IMR-90 (cell line): ENCODE measurements around the gene EPS8. TPM values are rescaled to one million over a fixed set of nuclear protein-coding genes. Genes with fewer than 3 reads are reported as not detected.

ENCODE experiments used
- ATAC-seq: fragments of 200-7000 bp; cut with Tn5 transposase; 2 replicates; pipeline ENCODE4 v1.9.1; 2020; ENCODE audit warnings: low read depth, mild to moderate bottlenecking, moderate library complexity
- BruUV-seq: library from RNA; stranded (reverse); fragments of 400-500 nt; replicated peaks from 2 replicates; lab custom pipeline; 2021; lab: Mats Ljungman, UMichigan
- CTCF ChIA-PET: fragments of 300-600 bp; formaldehyde crosslinking; extraction: SDS; loops from one replicate; lab custom pipeline; 2021; ENCODE audit warnings: antibody characterized with exemption; lab: Yijun Ruan, JAX
- POLR2A ChIA-PET: fragments of 300-600 bp; sonication (Branson Sonifier 250); formaldehyde crosslinking; loops from one replicate; lab custom pipeline; 2022; ENCODE audit warnings: antibody characterized with exemption; ENCODE audit not compliant: unreplicated experiment; lab: Charles Lee
- DNase-seq: peaks from one replicate; pipeline ENCODE4 v3.0.0; 2013
- H2AFZ ChIP-seq: replicated peaks from 2 replicates; pipeline ENCODE3; 2013; ENCODE audit warnings: low read length, mild to moderate bottlenecking; ENCODE audit not compliant: poor library complexity
- H2AK5ac ChIP-seq: 2 replicates; pipeline ENCODE4 v1.6.1; 2013; ENCODE audit warnings: low read depth, low read length, inconsistent platforms
- H2AK9ac ChIP-seq: replicated peaks from 2 replicates; pipeline ENCODE3; 2013; ENCODE audit warnings: mild to moderate bottlenecking, low read depth, low read length, moderate library complexity; ENCODE audit not compliant: poor library complexity
- H2BK120ac ChIP-seq: 2 replicates; pipeline ENCODE4 v1.6.1; 2013; ENCODE audit warnings: low read depth, low read length, inconsistent platforms
- H2BK15ac ChIP-seq: 3 replicates; pipeline ENCODE4 v1.6.1; 2013; ENCODE audit warnings: low read depth, low read length, inconsistent platforms
- H2BK20ac ChIP-seq: 2 replicates; pipeline ENCODE4 v1.6.1; 2013; ENCODE audit warnings: low read depth, mild to moderate bottlenecking, inconsistent platforms, low read length, moderate library complexity
- H2BK5ac ChIP-seq: 2 replicates; pipeline ENCODE4 v1.6.1; 2013; ENCODE audit warnings: mild to moderate bottlenecking, low read depth, low read length, inconsistent platforms; ENCODE audit not compliant: poor library complexity, severe bottlenecking
- H3K14ac ChIP-seq: replicated peaks from 2 replicates; pipeline ENCODE4 v1.6.1; 2013; ENCODE audit warnings: low read depth, low read length, inconsistent platforms
- H3K18ac ChIP-seq: 2 replicates; pipeline ENCODE4 v1.6.1; 2013; ENCODE audit warnings: low read depth, low read length, control low read depth
- H3K23ac ChIP-seq: 2 replicates; pipeline ENCODE4 v1.6.1; 2013; ENCODE audit warnings: low read depth, low read length, inconsistent platforms
- H3K27ac ChIP-seq: 2 replicates; pipeline ENCODE4 v1.5.1; 2013; ENCODE audit warnings: mild to moderate bottlenecking, control low read depth, low read length; ENCODE audit not compliant: insufficient read depth
- H3K27me3 ChIP-seq: 2 replicates; pipeline ENCODE4 v1.6.1; 2013; ENCODE audit warnings: low read length; ENCODE audit not compliant: control insufficient read depth, insufficient read depth
- H3K36me3 ChIP-seq: 2 replicates; pipeline ENCODE4 v1.6.1; 2013; ENCODE audit warnings: low read length, mixed read lengths; ENCODE audit not compliant: control insufficient read depth, insufficient read depth
- H3K4ac ChIP-seq: 2 replicates; pipeline ENCODE4 v1.6.1; 2013; ENCODE audit warnings: low read depth, low read length, inconsistent platforms
- H3K4me1 ChIP-seq: 2 replicates; pipeline ENCODE4 v1.6.1; 2013; ENCODE audit warnings: low read length, mixed read lengths; ENCODE audit not compliant: control insufficient read depth, insufficient read depth
- H3K4me2 ChIP-seq: 2 replicates; pipeline ENCODE4 v1.6.1; 2013; ENCODE audit warnings: low read depth, mild to moderate bottlenecking, control low read depth, low read length, moderate library complexity
- H3K4me3 ChIP-seq: 2 replicates; pipeline ENCODE4 v1.5.1; 2013; ENCODE audit warnings: low read depth, mild to moderate bottlenecking, control low read depth, low read length, moderate library complexity; ENCODE audit not compliant: insufficient read depth
- H3K56ac ChIP-seq: 2 replicates; pipeline ENCODE4 v1.6.1; 2013; ENCODE audit warnings: low read length, inconsistent platforms; ENCODE audit not compliant: insufficient read depth; ENCODE audit errors: extremely low read depth
- H3K79me1 ChIP-seq, 2 experiments: 2 replicates each; pipeline ENCODE4 v1.6.1; 2013; ENCODE audit warnings: low read length in 2 of 2, inconsistent platforms in 1 of 2, low read depth in 1 of 2
- H3K9ac ChIP-seq: 2 replicates; pipeline ENCODE4 v1.6.1; 2013; ENCODE audit warnings: low read depth, low read length, control low read depth
- H3K9me1 ChIP-seq: 2 replicates; pipeline ENCODE4 v1.6.1; 2013; ENCODE audit warnings: low read length, inconsistent platforms; ENCODE audit not compliant: insufficient read depth
- H3K9me3 ChIP-seq: 2 replicates; pipeline ENCODE4 v1.6.1; 2013; ENCODE audit warnings: low read length; ENCODE audit not compliant: control insufficient read depth, insufficient read depth
- H4K20me1 ChIP-seq: 2 replicates; pipeline ENCODE4 v1.6.1; 2013; ENCODE audit warnings: low read length, inconsistent platforms; ENCODE audit not compliant: insufficient read depth
- H4K5ac ChIP-seq: 2 replicates; pipeline ENCODE4 v1.6.1; 2013; ENCODE audit warnings: mild to moderate bottlenecking, low read depth, low read length, control low read depth
- H4K8ac ChIP-seq, 2 experiments: 2 replicates each; pipeline ENCODE4 v1.6.1; 2013; ENCODE audit warnings: low read depth in 2 of 2, low read length in 2 of 2, control low read depth in 1 of 2, inconsistent platforms in 1 of 2
- H4K91ac ChIP-seq: 2 replicates; pipeline ENCODE4 v1.6.1; 2013; ENCODE audit warnings: low read depth, low read length, inconsistent platforms; ENCODE audit not compliant: insufficient read depth
- CEBPB ChIP-seq: IDR thresholded peaks from 2 replicates; pipeline ENCODE4 v1.6.1; 2012; ENCODE audit warnings: low read depth, low read length, improper control_type of control experiment
- FOS ChIP-seq: fragments of 150-350 bp; IDR thresholded peaks from 2 replicates; pipeline ENCODE4 v1.6.1; 2016; ENCODE audit warnings: low read depth, low read length
- MAFK ChIP-seq: IDR thresholded peaks from 2 replicates; pipeline ENCODE4 v1.6.1; 2012; ENCODE audit warnings: low read depth, low read length, improper control_type of control experiment
- RAD21 ChIP-seq: IDR thresholded peaks from 2 replicates; pipeline ENCODE4 v1.6.1; 2012; ENCODE audit warnings: low read length, improper control_type of control experiment
- RCOR1 ChIP-seq: IDR thresholded peaks from 2 replicates; pipeline ENCODE4 v1.6.1; 2012; ENCODE audit warnings: mild to moderate bottlenecking, low read length, improper control_type of control experiment; ENCODE audit not compliant: insufficient replicate concordance
- RFX5 ChIP-seq: IDR thresholded peaks from 2 replicates; pipeline ENCODE4 v1.8.0; 2012; ENCODE audit warnings: low read depth, mild to moderate bottlenecking, low read length, moderate library complexity
- SMC3 ChIP-seq: fragments of 150-350 bp; IDR thresholded peaks from 2 replicates; pipeline ENCODE4 v1.6.1; 2016; ENCODE audit warnings: low read depth, mild to moderate bottlenecking, antibody characterized with exemption, low read length, moderate library complexity
- WGBS, 2 experiments: methylation state at CpG; one replicate each; pipeline versions ENCODE4 v1.1.5 to v1.1.7; 2013; ENCODE audit warnings: missing lambda C conversion rate in 2 of 2; ENCODE audit not compliant: insufficient read length in 1 of 2; ENCODE audit errors: extremely low coverage in 2 of 2; 5-methylcytosine and 5-hydroxymethylcytosine counted together
- dilution Hi-C: fragments of 300-500 bp; cut with HindIII; formaldehyde crosslinking; loops from one replicate; pipeline ENCODE4 v1.14.3; 2018; ENCODE audit warnings: low sequenced_read_pairs; ENCODE audit not compliant: unreplicated experiment
- in situ Hi-C: fragments of 300-500 bp; cut with MboI; formaldehyde crosslinking; loops from 3 replicates; pipeline ENCODE4 v1.14.3; 2019; ENCODE audit warnings: low sequenced_read_pairs, inconsistent platforms, mixed read lengths
- intact Hi-C: fragments of 100-400 bp; cut with micrococcal nuclease; formaldehyde crosslinking; loops from 2 replicates; pipeline ENCODE4 v1.10.0; 2022
- polyA plus RNA-seq, 3 experiments: library from polyadenylated mRNA; depleted of rRNA; stranded (reverse); fragments of >200 nt; gene quantifications; 2 replicates each; pipeline ENCODE4 v1.2.3, GENCODE V29; 2012; ENCODE audit warnings: low replicate concordance in 1 of 3
- total RNA-seq: library from RNA; depleted of rRNA; stranded (reverse); fragments of >200 nt; gene quantifications from 2 replicates; pipeline ENCODE4 v1.2.3, GENCODE V29; 2012
- TF ChIP-seq, protein P1 (sequence below): fragments of 150-350 bp; IDR thresholded peaks from 2 replicates; pipeline ENCODE4 v1.6.1; 2016; ENCODE audit warnings: low read depth, mild to moderate bottlenecking, low read length, moderate library complexity, borderline replicate concordance
- TF ChIP-seq, protein P2 (sequence below): fragments of 150-350 bp; IDR thresholded peaks from 2 replicates; pipeline ENCODE4 v1.6.1; 2017; ENCODE audit warnings: mild to moderate bottlenecking, antibody characterized with exemption, low read length, low read depth

The EPS8 gene
- total and polyA plus RNA-seq, 2 of the 4 experiments (the other 2 are of a cell fraction): 45.1 to 104 TPM

DNA sequence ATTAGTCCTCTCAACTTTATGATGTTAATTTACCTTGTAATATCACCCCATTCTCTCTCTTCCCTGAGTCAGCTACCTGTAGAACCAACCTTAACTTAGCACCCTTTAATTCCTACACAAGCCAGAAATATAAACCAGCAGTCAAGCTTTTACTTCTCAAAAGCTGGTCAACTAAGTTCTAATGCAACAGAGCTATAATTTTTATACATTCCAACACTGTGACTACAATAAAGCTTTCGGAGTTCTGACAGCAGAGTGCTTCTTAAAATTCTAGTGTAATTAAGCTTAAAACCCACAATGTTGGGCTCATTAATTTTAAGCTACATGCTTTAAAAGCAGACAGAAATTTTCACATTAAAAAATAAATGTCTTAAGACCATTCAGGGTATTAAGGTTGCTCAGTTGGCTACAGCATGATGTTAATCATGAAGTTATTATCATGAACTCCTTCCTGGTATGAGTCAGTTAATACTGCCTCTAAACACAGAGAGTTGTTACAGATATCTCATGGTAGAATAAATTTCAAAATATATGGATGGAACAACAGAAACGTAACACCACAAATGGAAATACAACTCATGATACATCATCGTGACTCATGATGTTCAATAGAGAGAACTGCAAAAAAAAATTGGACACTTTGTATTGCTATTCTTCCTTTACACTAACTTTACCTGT is 126.7 kb downstream of the EPS8 start (continued):
- no peak for TF ChIP-seq RFX5
- TF ChIP-seq, protein P1, sequence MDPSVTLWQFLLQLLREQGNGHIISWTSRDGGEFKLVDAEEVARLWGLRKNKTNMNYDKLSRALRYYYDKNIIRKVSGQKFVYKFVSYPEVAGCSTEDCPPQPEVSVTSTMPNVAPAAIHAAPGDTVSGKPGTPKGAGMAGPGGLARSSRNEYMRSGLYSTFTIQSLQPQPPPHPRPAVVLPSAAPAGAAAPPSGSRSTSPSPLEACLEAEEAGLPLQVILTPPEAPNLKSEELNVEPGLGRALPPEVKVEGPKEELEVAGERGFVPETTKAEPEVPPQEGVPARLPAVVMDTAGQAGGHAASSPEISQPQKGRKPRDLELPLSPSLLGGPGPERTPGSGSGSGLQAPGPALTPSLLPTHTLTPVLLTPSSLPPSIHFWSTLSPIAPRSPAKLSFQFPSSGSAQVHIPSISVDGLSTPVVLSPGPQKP: no peak
- no peak for TF ChIP-seq SMC3

DNA sequence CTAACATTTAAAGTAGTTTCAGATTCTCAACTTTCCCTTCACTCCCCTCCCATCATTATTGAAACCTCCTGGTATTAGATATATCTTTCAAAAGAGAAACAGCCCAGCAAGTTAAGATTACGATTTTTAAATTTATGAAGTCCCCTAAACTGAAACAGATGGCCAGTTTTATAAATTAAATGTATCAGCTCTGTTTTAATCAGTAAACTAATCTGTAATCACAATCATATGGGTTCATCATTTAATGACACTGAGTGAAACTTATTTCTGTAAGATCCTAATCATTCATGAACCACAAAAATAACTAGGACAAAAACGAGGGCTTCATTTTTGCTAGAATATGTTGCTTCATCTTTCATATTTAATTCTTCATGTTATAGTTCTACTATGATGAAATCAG is 137.8 kb downstream of the EPS8 start:
- DNase-seq (no peak), ATAC-seq (no peak)
- H3K4me2 ChIP-seq: peak overlapping the region; percentile 38; the same call in 1 of the 2 replicates
- H2AK5ac ChIP-seq: no peak overlapping the region
- H3K27ac ChIP-seq: no peak overlapping the region
- H2BK15ac ChIP-seq: no peak overlapping the region
- no peak overlapping the region for H2AFZ ChIP-seq
- H4K8ac ChIP-seq: no peak overlapping the region
- peaks cover 14% of the 10 kb centered on the region for H3K36me3 ChIP-seq
- H3K4me3 ChIP-seq: no peak overlapping the region
- no peak overlapping the region for H3K14ac ChIP-seq
- H3K9ac ChIP-seq: no peak overlapping the region
- no peak overlapping the region for H3K56ac ChIP-seq
- intact Hi-C loops (no loop called here), in situ Hi-C loops (no loop called here), dilution Hi-C loops (no loop called here)
- H2BK5ac ChIP-seq: no peak overlapping the region
- H4K91ac ChIP-seq: no peak overlapping the region
- TF ChIP-seq FOS (no peak), MAFK (no peak), RAD21 (no peak), RCOR1 (no peak), CEBPB (peak; percentile 9; the same call in 1 of the 2 replicates)
- TF ChIP-seq, protein P1: no peak
- TF ChIP-seq, protein P2, sequence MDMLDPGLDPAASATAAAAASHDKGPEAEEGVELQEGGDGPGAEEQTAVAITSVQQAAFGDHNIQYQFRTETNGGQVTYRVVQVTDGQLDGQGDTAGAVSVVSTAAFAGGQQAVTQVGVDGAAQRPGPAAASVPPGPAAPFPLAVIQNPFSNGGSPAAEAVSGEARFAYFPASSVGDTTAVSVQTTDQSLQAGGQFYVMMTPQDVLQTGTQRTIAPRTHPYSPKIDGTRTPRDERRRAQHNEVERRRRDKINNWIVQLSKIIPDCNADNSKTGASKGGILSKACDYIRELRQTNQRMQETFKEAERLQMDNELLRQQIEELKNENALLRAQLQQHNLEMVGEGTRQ: no peak
- H2AK9ac ChIP-seq: no peak overlapping the region
- peaks cover 11% of the 10 kb centered on the region for H3K4me1 ChIP-seq
- no peak overlapping the region for H2BK120ac ChIP-seq
- peaks cover 10% of the 10 kb centered on the region; the same call in 1 of the 2 replicates for H3K9me1 ChIP-seq
- CTCF ChIA-PET: no interaction called here
- H3K23ac ChIP-seq: no peak overlapping the region
- H3K9me3 ChIP-seq: no peaks in the 10 kb centered on the region; the same call in 1 of the 2 replicates
- WGBS, 2 experiments: no CpG with 5 or more reads among the region's 2 CpGs
- H3K79me1 ChIP-seq: peaks cover 2 to 8% of the 10 kb centered on the region in 2 experiments; a peak in 2 of 4 replicates
- no peak overlapping the region for H2BK20ac ChIP-seq
- H4K5ac ChIP-seq: no peak overlapping the region; the same call in 1 of the 2 replicates
- no peaks in the 10 kb centered on the region for H3K27me3 ChIP-seq
- no TSS peak for BruUV-seq
- no peak overlapping the region for H3K18ac ChIP-seq
- no peaks in the 10 kb centered on the region for H4K20me1 ChIP-seq
- POLR2A ChIA-PET: no interaction called here
- H3K4ac ChIP-seq: no peak overlapping the region
